BJ (cell line): ENCODE results near the gene SPATA32. TPM values are rescaled to one million over a fixed set of nuclear protein-coding genes. Genes with fewer than 3 reads are reported as not detected.

Experiments
- CTCF ChIA-PET: fragments of 350-600 bp; formaldehyde crosslinking; extraction: SDS; loops from one replicate; lab custom pipeline; 2021; ENCODE audit warnings: antibody characterized with exemption, inconsistent platforms; lab: Yijun Ruan, JAX
- POLR2A ChIA-PET: fragments of 300-600 bp; sonication (Branson Sonifier 250); formaldehyde crosslinking; extraction: SDS; loops from one replicate; lab custom pipeline; 2021; ENCODE audit warnings: antibody characterized with exemption; lab: Charles Lee
- DNase-seq: peaks from one replicate; pipeline ENCODE4 v3.0.0-alpha.2; 2011; ENCODE audit warnings: low read depth
- H3K27me3 ChIP-seq: 2 replicates; pipeline ENCODE4 v1.6.0; 2011; ENCODE audit warnings: low read length; ENCODE audit not compliant: control insufficient read depth, insufficient read depth
- H3K36me3 ChIP-seq: 2 replicates; pipeline ENCODE4 v1.5.1; 2011; ENCODE audit warnings: low read length; ENCODE audit not compliant: control insufficient read depth, insufficient read depth
- H3K4me3 ChIP-seq: 2 replicates; pipeline ENCODE4 v1.5.1; 2011; ENCODE audit warnings: low read depth, mild to moderate bottlenecking, control low read depth, low read length
- polyA plus RNA-seq: library from polyadenylated mRNA; depleted of rRNA; stranded (reverse); fragments of >200 nt; gene quantifications from 2 replicates; pipeline ENCODE4 v1.2.3, GENCODE V29; 2011
- TF ChIP-seq, protein P1 (sequence below): IDR thresholded peaks from 2 replicates; pipeline ENCODE4 v1.5.1; 2011; ENCODE audit warnings: low read depth, mild to moderate bottlenecking, control low read depth, inconsistent platforms, low read length, moderate library complexity; ENCODE audit not compliant: insufficient read depth

Gene SPATA32
- polyA plus RNA-seq, 1 experiment = not detected

DNA sequence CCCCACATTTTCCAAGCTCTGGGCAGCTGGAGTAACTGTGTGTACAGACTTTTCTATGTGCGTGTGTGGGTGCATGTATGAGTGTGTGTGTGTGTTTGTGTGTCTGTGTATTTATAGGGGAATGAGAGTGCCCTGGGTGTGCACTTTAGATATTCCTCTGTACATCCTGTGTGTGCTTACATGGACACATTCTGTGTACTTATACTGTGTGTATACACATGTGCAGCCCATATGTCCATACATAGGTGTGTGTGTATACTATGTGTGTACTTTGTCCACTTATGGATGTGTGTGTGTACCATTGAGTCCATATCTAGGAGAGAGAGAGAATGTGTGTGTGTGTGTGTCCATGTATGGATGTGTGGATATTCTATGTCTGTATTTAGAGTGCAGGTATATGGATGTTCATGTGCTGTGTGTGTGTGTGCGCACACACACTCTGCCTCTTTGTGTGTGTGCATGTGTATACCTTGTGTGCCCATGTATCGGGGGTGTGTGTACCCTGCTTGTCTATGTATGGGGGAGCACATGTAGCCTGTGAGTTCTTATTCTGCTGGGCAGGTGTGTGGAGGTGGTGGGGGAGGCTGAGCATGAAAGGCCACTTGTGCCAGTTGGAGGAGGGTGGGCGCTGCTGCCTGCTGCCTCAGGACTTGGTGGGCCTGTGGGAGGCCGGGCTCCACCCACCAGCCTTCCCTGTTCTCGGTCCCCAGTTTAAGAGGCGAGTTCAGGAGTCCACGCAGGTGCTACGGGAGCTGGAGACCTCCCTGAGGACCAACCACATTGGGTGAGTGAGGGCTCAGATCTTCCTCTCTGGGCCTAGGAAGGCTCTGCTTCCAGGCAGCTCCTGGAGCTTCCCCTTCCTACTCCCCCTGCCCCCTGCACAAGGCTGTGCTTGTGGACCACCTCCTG lies 29.1 kb downstream of the SPATA32 start:
- no peak overlapping the region for H3K4me3 ChIP-seq
- no peaks in the 10 kb centered on the region for H3K27me3 ChIP-seq
- no peak for DNase-seq
- no peaks in the 10 kb centered on the region for H3K36me3 ChIP-seq
- TF ChIP-seq, protein P1, sequence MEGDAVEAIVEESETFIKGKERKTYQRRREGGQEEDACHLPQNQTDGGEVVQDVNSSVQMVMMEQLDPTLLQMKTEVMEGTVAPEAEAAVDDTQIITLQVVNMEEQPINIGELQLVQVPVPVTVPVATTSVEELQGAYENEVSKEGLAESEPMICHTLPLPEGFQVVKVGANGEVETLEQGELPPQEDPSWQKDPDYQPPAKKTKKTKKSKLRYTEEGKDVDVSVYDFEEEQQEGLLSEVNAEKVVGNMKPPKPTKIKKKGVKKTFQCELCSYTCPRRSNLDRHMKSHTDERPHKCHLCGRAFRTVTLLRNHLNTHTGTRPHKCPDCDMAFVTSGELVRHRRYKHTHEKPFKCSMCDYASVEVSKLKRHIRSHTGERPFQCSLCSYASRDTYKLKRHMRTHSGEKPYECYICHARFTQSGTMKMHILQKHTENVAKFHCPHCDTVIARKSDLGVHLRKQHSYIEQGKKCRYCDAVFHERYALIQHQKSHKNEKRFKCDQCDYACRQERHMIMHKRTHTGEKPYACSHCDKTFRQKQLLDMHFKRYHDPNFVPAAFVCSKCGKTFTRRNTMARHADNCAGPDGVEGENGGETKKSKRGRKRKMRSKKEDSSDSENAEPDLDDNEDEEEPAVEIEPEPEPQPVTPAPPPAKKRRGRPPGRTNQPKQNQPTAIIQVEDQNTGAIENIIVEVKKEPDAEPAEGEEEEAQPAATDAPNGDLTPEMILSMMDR = no peak
- POLR2A ChIA-PET = no interaction called here
- CTCF ChIA-PET = interaction anchor here (0.6 to 5.7 kb wide), 9 partner anchors 8 to 153 kb away, joined by 3 to 78 read pairs (median 5); partner anchors contain the start of genes ACBD4, FMNL1 and HEXIM1

DNA sequence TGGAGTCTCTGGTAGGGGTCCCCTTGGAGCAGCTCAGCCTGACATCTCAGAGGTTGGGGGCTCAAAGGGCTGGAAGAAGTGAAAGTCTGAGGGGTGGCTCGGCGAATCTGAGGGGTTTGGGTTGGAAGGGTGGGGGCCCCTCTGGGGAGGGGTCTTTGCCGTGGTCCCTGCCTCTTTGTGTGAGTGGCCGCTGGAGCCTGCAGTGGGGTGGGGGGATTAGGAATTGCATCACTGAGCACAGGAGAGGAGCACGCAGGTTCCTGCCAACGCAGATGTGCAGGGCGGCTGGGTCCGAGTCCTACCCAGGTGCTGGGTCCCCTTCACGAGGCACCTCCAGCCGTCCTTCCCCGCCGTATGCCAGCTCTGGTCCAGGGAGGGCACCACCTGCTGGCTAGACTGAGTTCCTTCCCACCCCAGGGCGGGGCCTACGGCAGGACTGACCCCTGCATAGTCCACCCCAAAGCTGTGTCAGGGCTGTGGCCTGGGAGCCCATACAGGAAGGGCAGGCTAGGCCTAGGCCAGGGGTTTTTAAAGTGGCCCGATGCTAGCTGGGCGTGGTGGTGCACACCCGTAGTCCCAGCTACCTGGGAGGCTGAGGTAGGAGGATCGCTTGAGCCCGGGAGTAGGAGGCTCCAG lies 30.3 kb downstream of the SPATA32 start:
- Histone ChIP-seq H3K27me3 (no peaks in the 10 kb centered on the region), H3K36me3 (no peaks in the 10 kb centered on the region), H3K4me3 (no peak overlapping the region)
- ChIA-PET CTCF (interaction anchor here (0.7 to 5.7 kb wide), 14 partner anchors 9 to 194 kb away, joined by 3 to 78 read pairs (median 4); partner anchors contain the start of genes ACBD4, FMNL1 and HEXIM1), POLR2A (no interaction called here)
- TF ChIP-seq, protein P1 = peak; percentile 44
- DNase-seq = no peak

GRCh38 chr17:45230787-45231480 lies 31.0 kb downstream of the SPATA32 start:
- Histone ChIP-seq H3K36me3 (no peaks in the 10 kb centered on the region), H3K27me3 (no peaks in the 10 kb centered on the region), H3K4me3 (no peak overlapping the region)
- DNase-seq = no peak
- TF ChIP-seq, protein P1 = no peak
- CTCF ChIA-PET = interaction anchor here (0.6 to 5.7 kb wide), 14 partner anchors 10 to 194 kb away, joined by 3 to 78 read pairs (median 4); partner anchors contain the start of genes ACBD4, FMNL1 and HEXIM1
- POLR2A ChIA-PET = no interaction called here

GRCh38 chr17:45230410-45230786 lies 31.5 kb downstream of the SPATA32 start:
- POLR2A ChIA-PET = interaction anchor here (1.0 kb wide), 1 partner anchor 82 kb away, joined by 3 read pairs; the partner anchor contains the start of gene HEXIM1
- no peaks in the 10 kb centered on the region for H3K36me3 ChIP-seq
- CTCF ChIA-PET = interaction anchor here (0.6 to 5.7 kb wide), 12 partner anchors 10 to 163 kb away, joined by 3 to 78 read pairs (median 6); partner anchors contain the start of genes ACBD4, FMNL1 and HEXIM1
- DNase-seq = no peak
- no peaks in the 10 kb centered on the region for H3K27me3 ChIP-seq
- no peak overlapping the region for H3K4me3 ChIP-seq
- TF ChIP-seq, protein P1 = no peak
